Neural crest cell (in vitro differentiated cells): Measurements from ENCODE around the gene IGLON5. TPM values are rescaled to one million over a fixed set of nuclear protein-coding genes. Genes with fewer than 3 reads are reported as not detected.

Experiments
- DNase-seq: peaks from one replicate; pipeline ENCODE4 v3.0.0; 2021; ENCODE audit warnings: low read depth, mixed read lengths, low spot score
- H3K27ac Mint-ChIP-seq: one replicate; pipeline ENCODE4 v1.8.0; 2021; ENCODE audit warnings: mild to moderate bottlenecking, mixed read lengths; ENCODE audit not compliant: unreplicated experiment
- H3K27me3 Mint-ChIP-seq: 2 replicates; pipeline ENCODE4 v1.8.0; 2021; ENCODE audit warnings: low read depth, mild to moderate bottlenecking, mixed read lengths
- H3K36me3 Mint-ChIP-seq: 2 replicates; pipeline ENCODE4 v1.8.0; 2021; ENCODE audit warnings: low read depth, mild to moderate bottlenecking, mixed read lengths
- H3K4me1 Mint-ChIP-seq: 2 replicates; pipeline ENCODE4 v1.8.0; 2021; ENCODE audit warnings: mixed read lengths
- H3K4me3 Mint-ChIP-seq: one replicate; pipeline ENCODE4 v1.8.0; 2021; ENCODE audit warnings: mild to moderate bottlenecking, mixed read lengths
- H3K9me3 Mint-ChIP-seq: 2 replicates; pipeline ENCODE4 v1.8.0; 2021; ENCODE audit warnings: mixed read lengths
- total RNA-seq: library from RNA; stranded (reverse); gene quantifications from 2 replicates; pipeline ENCODE4 v1.2.1, GENCODE V29; 2021
- TF ChIP-seq, protein P1 (sequence below): fragments of 200-600 bp; sonication (generic); conservative IDR thresholded peaks from 2 replicates; pipeline ENCODE4 v1.5.0; 2021; ENCODE audit warnings: antibody characterized with exemption, mild to moderate bottlenecking

The IGLON5 gene
- total RNA-seq, 1 donor from 2014 or later = 17.4 TPM

DNA sequence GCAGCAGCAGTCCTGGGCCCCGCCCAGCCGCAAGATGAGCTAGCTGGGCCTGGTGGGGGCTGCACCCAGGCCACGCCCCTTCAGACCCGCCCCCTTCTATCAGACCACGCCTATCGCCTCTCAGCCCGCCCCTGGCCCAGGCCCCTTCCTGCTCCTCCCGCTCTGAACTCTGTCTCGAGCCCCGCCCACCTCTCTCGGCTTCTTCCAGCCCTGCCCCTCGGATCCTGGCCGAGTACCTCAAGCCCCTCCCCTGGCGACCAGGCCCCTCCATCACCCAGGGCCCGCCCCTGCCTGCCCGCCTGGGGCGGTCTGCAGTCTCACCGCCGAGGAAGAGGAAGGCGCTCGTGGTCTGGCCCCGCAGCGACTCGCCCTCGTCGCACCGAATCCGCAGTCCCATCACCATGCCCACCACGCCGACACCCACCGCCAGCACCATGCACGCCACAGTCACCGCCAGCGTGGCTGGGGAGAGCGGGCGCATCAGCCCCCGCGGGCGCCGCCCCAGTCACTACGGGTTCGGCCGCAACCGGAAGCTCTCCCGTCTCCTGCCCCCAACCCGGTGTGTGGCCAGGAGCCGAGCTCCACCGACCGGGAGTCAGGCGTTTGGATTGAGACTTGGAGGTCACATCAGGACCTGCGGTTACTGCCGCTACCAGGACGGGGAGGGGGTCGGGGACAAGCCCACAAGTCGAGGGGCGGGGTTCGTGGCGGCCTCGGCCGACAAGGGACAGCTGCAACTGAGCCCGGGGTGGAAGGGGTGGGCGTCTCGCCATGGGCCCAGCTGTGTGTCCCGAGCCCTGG lies 56.3 kb downstream of the IGLON5 start:
- Mint-ChIP-seq H3K4me1 (peaks cover 47% of the 10 kb centered on the region), H3K36me3 (no peaks in the 10 kb centered on the region), H3K27me3 (no peaks in the 10 kb centered on the region), H3K27ac (peak overlapping the region; percentile 99), H3K9me3 (no peaks in the 10 kb centered on the region), H3K4me3 (peak overlapping the region; percentile 99)
- TF ChIP-seq, protein P1, sequence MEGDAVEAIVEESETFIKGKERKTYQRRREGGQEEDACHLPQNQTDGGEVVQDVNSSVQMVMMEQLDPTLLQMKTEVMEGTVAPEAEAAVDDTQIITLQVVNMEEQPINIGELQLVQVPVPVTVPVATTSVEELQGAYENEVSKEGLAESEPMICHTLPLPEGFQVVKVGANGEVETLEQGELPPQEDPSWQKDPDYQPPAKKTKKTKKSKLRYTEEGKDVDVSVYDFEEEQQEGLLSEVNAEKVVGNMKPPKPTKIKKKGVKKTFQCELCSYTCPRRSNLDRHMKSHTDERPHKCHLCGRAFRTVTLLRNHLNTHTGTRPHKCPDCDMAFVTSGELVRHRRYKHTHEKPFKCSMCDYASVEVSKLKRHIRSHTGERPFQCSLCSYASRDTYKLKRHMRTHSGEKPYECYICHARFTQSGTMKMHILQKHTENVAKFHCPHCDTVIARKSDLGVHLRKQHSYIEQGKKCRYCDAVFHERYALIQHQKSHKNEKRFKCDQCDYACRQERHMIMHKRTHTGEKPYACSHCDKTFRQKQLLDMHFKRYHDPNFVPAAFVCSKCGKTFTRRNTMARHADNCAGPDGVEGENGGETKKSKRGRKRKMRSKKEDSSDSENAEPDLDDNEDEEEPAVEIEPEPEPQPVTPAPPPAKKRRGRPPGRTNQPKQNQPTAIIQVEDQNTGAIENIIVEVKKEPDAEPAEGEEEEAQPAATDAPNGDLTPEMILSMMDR = no peak
- DNase-seq = peak; percentile 99

DNA sequence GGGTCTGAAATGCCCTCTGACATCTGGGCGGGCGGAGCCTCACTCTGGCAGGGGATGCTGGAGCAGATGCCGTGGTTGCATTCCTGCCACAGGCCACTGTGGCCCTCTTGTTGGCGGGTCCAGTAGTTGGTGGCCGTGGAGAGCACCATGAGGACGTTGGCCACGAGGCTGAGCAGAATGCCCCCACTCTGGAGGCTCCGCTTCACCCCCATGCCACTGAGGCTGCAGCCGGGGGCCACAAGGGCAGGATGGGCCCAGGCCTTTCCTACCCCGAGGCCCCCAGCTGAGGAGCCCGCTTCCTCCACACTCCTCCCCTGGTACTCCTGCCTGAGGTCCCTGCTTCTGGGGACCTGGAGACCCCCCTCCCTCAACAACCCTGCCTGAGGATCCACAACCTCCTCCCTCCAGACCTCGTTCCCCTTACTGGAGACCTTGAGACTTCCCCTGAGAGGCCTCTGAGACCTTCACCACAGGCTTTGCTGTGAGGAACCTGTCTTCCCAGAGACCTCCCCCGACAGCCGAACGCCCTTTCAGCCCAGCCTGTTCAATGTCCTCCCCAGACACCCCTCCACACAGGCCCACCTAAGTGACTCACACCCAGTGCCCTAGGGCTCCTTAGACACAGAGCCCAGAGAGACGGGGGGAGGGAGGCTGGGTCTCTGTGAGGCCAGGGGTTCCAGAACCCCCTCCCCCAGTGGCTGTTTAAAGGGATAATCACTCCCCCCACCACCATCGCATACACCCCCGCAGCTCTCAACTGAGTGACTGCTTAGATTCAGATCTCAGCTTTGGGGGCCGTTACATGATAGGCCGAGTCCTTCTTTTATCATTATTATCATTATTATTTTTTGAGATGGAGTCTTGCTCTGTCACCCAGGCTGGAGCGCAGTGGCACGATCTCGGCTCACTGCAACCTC lies 57.2 kb downstream of the IGLON5 start, which contains the start of gene CLDND2:
TSS of gene CLDND2 (minus strand) at position 638 of the 917 bp plus-strand sequence. CDS start at position 212, 426 bp downstream.
- TF ChIP-seq, protein P1 = no peak
- H3K27ac Mint-ChIP-seq = peak within 1 kb of the TSS; percentile 98
- no peaks in the 10 kb centered on the region for H3K9me3 Mint-ChIP-seq
- no peaks in the 10 kb centered on the region for H3K36me3 Mint-ChIP-seq
- no peaks in the 10 kb centered on the region for H3K27me3 Mint-ChIP-seq
- DNase-seq = no peak
- peak within 1 kb of the TSS; percentile 99 for H3K4me3 Mint-ChIP-seq
- peaks cover 41% of the 10 kb centered on the region for H3K4me1 Mint-ChIP-seq

DNA sequence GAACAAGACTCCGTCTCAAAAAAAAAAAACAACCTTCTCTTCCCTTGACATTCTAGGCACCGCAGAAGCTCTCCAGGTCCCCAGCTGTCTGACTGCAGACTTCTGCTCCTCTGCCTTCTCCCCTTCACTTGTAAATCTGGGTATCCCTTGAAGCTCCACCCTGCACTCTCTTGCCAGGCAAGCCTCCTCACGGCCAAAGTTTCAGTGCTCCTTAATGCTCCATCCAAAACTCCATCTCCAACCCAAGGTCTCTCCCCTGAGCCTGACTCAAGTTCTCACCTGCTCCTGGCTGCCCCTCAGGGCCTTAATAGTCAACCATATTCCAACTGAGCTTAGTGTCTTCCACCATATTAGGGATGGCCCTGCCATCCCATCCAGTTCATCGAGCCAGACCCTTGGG lies 58.8 kb downstream of the IGLON5 start:
- TF ChIP-seq, protein P1 = no peak
- Mint-ChIP-seq H3K4me1 (peaks cover 29% of the 10 kb centered on the region), H3K4me3 (peak overlapping the region; percentile 79), H3K27ac (no peak overlapping the region), H3K9me3 (no peaks in the 10 kb centered on the region), H3K27me3 (no peaks in the 10 kb centered on the region), H3K36me3 (no peaks in the 10 kb centered on the region)
- DNase-seq = no peak

DNA sequence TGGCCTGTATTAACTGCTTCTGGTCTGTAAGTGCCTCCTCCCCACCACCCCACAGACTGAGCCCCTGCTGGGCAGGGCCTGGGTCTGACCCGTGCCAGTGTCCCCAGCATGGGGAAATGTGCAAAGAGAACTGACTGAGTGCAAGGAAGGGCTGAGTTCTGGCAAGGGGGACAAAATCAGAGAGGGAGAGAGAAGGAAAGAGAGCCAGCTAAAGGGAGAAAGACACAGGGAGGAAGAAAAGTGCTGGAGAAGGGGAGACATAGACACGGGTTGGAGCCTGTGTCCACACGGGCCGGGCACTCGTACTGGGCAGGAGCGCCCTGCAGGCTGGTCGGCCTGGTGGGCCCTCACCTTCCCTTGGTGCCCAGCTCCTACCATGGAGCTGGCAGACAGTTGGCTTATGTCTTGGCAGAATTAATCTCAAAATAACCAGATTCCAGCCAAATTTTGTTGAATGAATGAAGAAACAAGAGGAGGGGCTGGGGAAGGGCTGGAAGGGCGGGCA lies 59.8 kb downstream of the IGLON5 start:
- no peaks in the 10 kb centered on the region for H3K27me3 Mint-ChIP-seq
- H3K9me3 Mint-ChIP-seq = no peaks in the 10 kb centered on the region
- TF ChIP-seq, protein P1 = no peak
- H3K4me3 Mint-ChIP-seq = peak overlapping the region; percentile 79
- no peak overlapping the region for H3K27ac Mint-ChIP-seq
- peaks cover 19% of the 10 kb centered on the region for H3K4me1 Mint-ChIP-seq
- H3K36me3 Mint-ChIP-seq = no peaks in the 10 kb centered on the region
- DNase-seq = no peak

DNA sequence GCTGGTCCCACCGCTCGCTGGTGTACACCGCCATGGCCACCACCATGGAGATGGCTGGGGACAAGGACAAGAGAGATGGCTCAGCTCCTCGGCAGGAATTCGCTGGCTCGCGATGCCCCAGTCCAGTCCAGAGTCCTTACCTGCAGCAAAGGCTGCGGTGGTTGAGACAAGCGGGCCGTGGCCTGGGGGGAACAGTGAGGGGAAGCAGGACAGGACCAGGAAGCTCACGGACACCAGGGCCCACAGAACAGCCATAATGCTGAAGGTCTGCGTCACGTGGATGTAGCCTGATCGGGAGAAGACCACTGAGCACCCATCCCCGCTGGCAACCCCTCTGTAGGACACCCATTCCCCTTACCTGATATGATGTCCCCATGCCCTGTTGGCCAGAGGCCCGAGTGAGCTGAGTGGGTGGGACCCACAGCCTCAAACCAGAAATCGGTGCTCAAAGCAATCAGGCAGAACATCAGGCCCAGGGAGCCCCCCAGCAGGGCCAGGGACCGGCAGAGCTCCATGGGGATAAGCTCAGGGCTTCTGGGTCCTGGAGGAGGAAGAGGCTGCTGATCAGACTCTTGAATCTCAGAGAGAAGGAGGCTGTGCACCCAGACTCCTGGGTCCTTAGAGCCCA lies 60.7 kb downstream of the IGLON5 start:
- Mint-ChIP-seq H3K9me3 (no peaks in the 10 kb centered on the region), H3K4me3 (no peak overlapping the region), H3K27ac (no peak overlapping the region), H3K27me3 (no peaks in the 10 kb centered on the region), H3K36me3 (no peaks in the 10 kb centered on the region), H3K4me1 (peaks cover 11% of the 10 kb centered on the region)
- TF ChIP-seq, protein P1 = no peak
- DNase-seq = no peak
